SK-N-SH treated with all-trans-retinoic acid at 6 μM for 48 hours (cell line): ENCODE data around the gene OLIG1.

ENCODE experiments used
- ATAC-seq: fragments of 200-7000 bp; cut with Tn5 transposase; 3 replicates; pipeline ENCODE4 v1.9.1; 2020; ENCODE audit warnings: mild to moderate bottlenecking, moderate library complexity
- ARNTL ChIP-seq: fragments of 450-650 bp; formaldehyde crosslinking; IDR thresholded peaks from 2 replicates; pipeline ENCODE4 v1.5.0; 2020; ENCODE audit warnings: low read depth, mild to moderate bottlenecking, moderate library complexity, borderline replicate concordance
- BACH2 ChIP-seq: fragments of 250-450 bp; sonication (Bioruptor Pico); IDR thresholded peaks from 2 replicates; pipeline ENCODE4 v1.9.0; 2021; ENCODE audit warnings: mild to moderate bottlenecking, borderline replicate concordance
- CREB5 ChIP-seq: fragments of 250-450 bp; sonication (Bioruptor Pico); IDR thresholded peaks from 2 replicates; pipeline ENCODE4 v1.5.1; 2020; ENCODE audit warnings: low read depth, mild to moderate bottlenecking, moderate library complexity
- CSDC2 ChIP-seq: fragments of 250-450 bp; sonication (Bioruptor Pico); IDR thresholded peaks from 2 replicates; pipeline ENCODE4 v1.5.0; 2020; ENCODE audit warnings: mild to moderate bottlenecking, moderate library complexity
- CSRNP3 ChIP-seq: fragments of 250-450 bp; sonication (Bioruptor Pico); IDR thresholded peaks from 2 replicates; pipeline ENCODE4 v1.5.1; 2021; ENCODE audit warnings: mild to moderate bottlenecking, moderate library complexity
- ESRRG ChIP-seq: fragments of 250-450 bp; sonication (Bioruptor Pico); IDR thresholded peaks from 2 replicates; pipeline ENCODE4 v1.6.1; 2021; ENCODE audit warnings: mild to moderate bottlenecking
- GLIS3 ChIP-seq: fragments of 250-450 bp; sonication (Bioruptor Pico); IDR thresholded peaks from 2 replicates; pipeline ENCODE4 v1.5.0; 2020; ENCODE audit warnings: mild to moderate bottlenecking, moderate library complexity
- ISL1 ChIP-seq: fragments of 250-450 bp; sonication (Bioruptor Pico); IDR thresholded peaks from 2 replicates; pipeline ENCODE4 v2.1.2; 2022; ENCODE audit warnings: mild to moderate bottlenecking, moderate library complexity
- OSR1 ChIP-seq: fragments of 250-450 bp; sonication (Bioruptor Pico); IDR thresholded peaks from 2 replicates; pipeline ENCODE4 v1.8.0; 2022; ENCODE audit warnings: moderate library complexity, mild to moderate bottlenecking, inconsistent platforms
- PATZ1 ChIP-seq: fragments of 250-450 bp; sonication (Bioruptor Pico); IDR thresholded peaks from 2 replicates; pipeline ENCODE4 v1.8.0; 2020; ENCODE audit warnings: mild to moderate bottlenecking, moderate library complexity, borderline replicate concordance
- POU6F1 ChIP-seq: fragments of 250-450 bp; sonication (Bioruptor Pico); IDR thresholded peaks from 2 replicates; pipeline ENCODE4 v1.8.0; 2021; ENCODE audit warnings: low read depth, mild to moderate bottlenecking, moderate library complexity, borderline replicate concordance
- PPARA ChIP-seq: fragments of 250-450 bp; sonication (Bioruptor Pico); IDR thresholded peaks from 2 replicates; pipeline ENCODE4 v1.5.0; 2020; ENCODE audit warnings: mild to moderate bottlenecking, borderline replicate concordance
- RARB ChIP-seq: fragments of 250-450 bp; sonication (Bioruptor Pico); IDR thresholded peaks from 2 replicates; pipeline ENCODE4 v1.8.0; 2021; ENCODE audit warnings: mild to moderate bottlenecking, moderate library complexity
- SNAI2 ChIP-seq: fragments of 250-450 bp; sonication (Bioruptor Pico); IDR thresholded peaks from 2 replicates; pipeline ENCODE4 v1.5.0; 2020; ENCODE audit warnings: mild to moderate bottlenecking, moderate library complexity
- TCF4 ChIP-seq: fragments of 250-450 bp; sonication (Bioruptor Pico); IDR thresholded peaks from 2 replicates; pipeline ENCODE4 v1.8.0; 2021; ENCODE audit warnings: mild to moderate bottlenecking, moderate library complexity, borderline replicate concordance
- TOX ChIP-seq: fragments of 250-450 bp; sonication (Bioruptor Pico); IDR thresholded peaks from 2 replicates; pipeline ENCODE4 v1.8.0; 2021; ENCODE audit warnings: mild to moderate bottlenecking, moderate library complexity, borderline replicate concordance
- TSHZ2 ChIP-seq: fragments of 250-450 bp; sonication (Bioruptor Pico); IDR thresholded peaks from 2 replicates; pipeline ENCODE4 v1.5.0; 2020; ENCODE audit warnings: mild to moderate bottlenecking, moderate library complexity
- ZC3H10 ChIP-seq: fragments of 250-450 bp; sonication (Bioruptor Pico); IDR thresholded peaks from 2 replicates; pipeline ENCODE4 v1.5.1; 2021; ENCODE audit warnings: mild to moderate bottlenecking, moderate library complexity
- ZFP3 ChIP-seq: fragments of 250-450 bp; sonication (Bioruptor Pico); IDR thresholded peaks from 2 replicates; pipeline ENCODE4 v1.5.0; 2020; ENCODE audit warnings: mild to moderate bottlenecking, moderate library complexity
- ZFP30 ChIP-seq: fragments of 450-650 bp; formaldehyde crosslinking; IDR thresholded peaks from 2 replicates; pipeline ENCODE4 v1.5.0; 2022; ENCODE audit warnings: mild to moderate bottlenecking, moderate library complexity
- ZNF565 ChIP-seq: fragments of 450-650 bp; formaldehyde crosslinking; conservative IDR thresholded peaks from 2 replicates; pipeline ENCODE4 v1.5.0; 2020; ENCODE audit warnings: low read depth, mild to moderate bottlenecking, moderate library complexity
- ZNF70 ChIP-seq: fragments of 450-650 bp; formaldehyde crosslinking; IDR thresholded peaks from 2 replicates; pipeline ENCODE4 v1.5.0; 2020; ENCODE audit warnings: mild to moderate bottlenecking, moderate library complexity
- ZNF8 ChIP-seq: fragments of 450-650 bp; formaldehyde crosslinking; IDR thresholded peaks from 2 replicates; pipeline ENCODE4 v1.5.0; 2020; ENCODE audit warnings: mild to moderate bottlenecking, moderate library complexity

The OLIG1 gene

GRCh38 chr21:33028287-33028670 is 41.7 kb upstream of the OLIG1 start:
- ATAC-seq: no peak
- TF ChIP-seq BACH2 (CRISPR knock-in tag): no peak
- TF ChIP-seq GLIS3 (CRISPR knock-in tag): no peak
- TF ChIP-seq POU6F1: no peak
- TF ChIP-seq CSRNP3 (CRISPR knock-in tag): no peak
- no peak for TF ChIP-seq TCF4 (CRISPR knock-in tag)
- TF ChIP-seq PATZ1 (CRISPR knock-in tag): no peak
- TF ChIP-seq PPARA (CRISPR knock-in tag): no peak
- TF ChIP-seq ARNTL (CRISPR knock-in tag): no peak
- TF ChIP-seq RARB: no peak
- TF ChIP-seq CREB5 (CRISPR knock-in tag): no peak
- no peak for TF ChIP-seq ESRRG (CRISPR knock-in tag)
- TF ChIP-seq ZFP3: no peak
- TF ChIP-seq SNAI2: no peak
- TF ChIP-seq ISL1 (CRISPR knock-in tag): no peak
- no peak for TF ChIP-seq ZFP30 (CRISPR knock-in tag)
- no peak for TF ChIP-seq ZNF70 (CRISPR knock-in tag)
- TF ChIP-seq ZC3H10 (CRISPR knock-in tag): no peak
- TF ChIP-seq CSDC2: no peak
- no peak for TF ChIP-seq TOX (CRISPR knock-in tag)
- TF ChIP-seq, all 23 proteins: peak for 0

GRCh38 chr21:33028773-33029384 is 41.1 kb upstream of the OLIG1 start:
- TF ChIP-seq OSR1 (CRISPR knock-in tag) (no peak), ZNF8 (CRISPR knock-in tag) (no peak), PPARA (CRISPR knock-in tag) (no peak), RARB (no peak), BACH2 (CRISPR knock-in tag) (no peak)
- TF ChIP-seq, all 23 proteins: peak for 0
- no peak for ATAC-seq

- no peak for ATAC-seq
- no peak for TF ChIP-seq POU6F1
- TF ChIP-seq ZNF565 (CRISPR knock-in tag): no peak
- TF ChIP-seq CSRNP3 (CRISPR knock-in tag): no peak
- TF ChIP-seq ESRRG (CRISPR knock-in tag): no peak
- TF ChIP-seq TSHZ2 (CRISPR knock-in tag): no peak
- no peak for TF ChIP-seq SNAI2
- no peak for TF ChIP-seq ZFP30 (CRISPR knock-in tag)
- TF ChIP-seq ZNF8 (CRISPR knock-in tag): no peak
Observed at GRCh38 chr21:33029385-33029921, 40.5 kb upstream of the OLIG1 start.
